Stimulated activated CD4-positive, alpha-beta T cell treated with anti-CD3 and anti-CD28 coated beads, Interleukin-1b, Interleukin-23, amount 100 ng/mL, for 1 hour (primary cell): Measurements from ENCODE around the gene FAM229A.

Experiments used
- DNase-seq, 2 donors: peaks; one replicate each; pipeline ENCODE4 v3.0.0-alpha.2; 2020; ENCODE audit warnings: low read depth in 2 of 2

Gene FAM229A

DNA sequence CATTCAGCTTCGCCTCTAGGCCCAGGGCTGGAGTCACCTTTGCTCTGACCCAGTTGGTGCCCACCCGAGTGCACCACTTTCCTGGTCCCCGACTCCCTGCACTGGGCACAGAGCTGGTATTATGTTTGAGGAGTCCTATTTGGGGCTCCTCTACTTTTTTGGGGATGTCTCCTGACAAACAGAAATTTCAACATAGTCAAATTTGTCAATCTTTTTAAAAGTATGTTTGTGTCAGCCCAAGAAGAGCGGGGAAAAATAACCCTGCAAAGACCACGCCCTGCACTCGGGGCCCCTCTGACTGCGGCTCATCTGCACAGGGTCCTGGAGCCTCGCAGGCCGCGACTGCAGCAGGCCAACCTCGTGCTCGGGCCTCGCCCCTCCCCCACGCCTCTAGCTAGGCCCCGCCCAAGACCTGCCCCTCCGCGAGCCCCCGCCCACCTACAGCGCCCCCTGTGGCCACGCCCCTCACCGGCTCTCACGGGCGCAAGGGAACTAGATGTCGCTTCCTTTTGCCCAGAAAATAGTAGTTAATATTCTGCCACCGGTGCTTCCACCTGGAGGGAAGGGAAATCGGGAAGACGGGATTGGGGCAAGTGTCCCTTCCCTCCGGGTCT is 11.4 kb downstream of the FAM229A start:
- DNase-seq: peak; percentile 44 to 72

DNA sequence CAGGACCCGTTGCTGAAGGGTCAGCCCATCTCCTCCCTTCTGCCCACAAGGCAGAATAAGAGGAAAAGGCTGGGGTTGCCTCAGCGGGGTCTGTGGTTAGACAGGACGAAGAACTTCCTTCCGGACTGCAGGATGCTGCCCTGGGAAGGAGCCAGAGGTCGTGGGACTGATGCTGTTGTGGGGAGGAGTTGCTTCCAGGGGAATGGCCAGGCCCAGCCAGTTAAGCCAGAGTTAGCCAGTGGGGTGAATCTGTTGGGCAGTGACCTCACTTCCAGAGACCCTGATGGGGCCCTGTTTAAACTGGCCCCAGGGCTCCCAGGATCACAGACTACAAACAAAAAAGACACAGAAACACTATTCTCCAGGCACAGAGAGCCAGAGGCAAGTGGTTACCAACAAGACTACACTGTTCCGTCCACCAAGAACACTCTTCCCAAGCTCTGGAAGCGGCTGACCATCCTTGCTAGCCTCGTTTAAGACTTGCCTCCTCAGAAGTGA is 13.0 kb downstream of the FAM229A start:
- no peak for DNase-seq

DNA sequence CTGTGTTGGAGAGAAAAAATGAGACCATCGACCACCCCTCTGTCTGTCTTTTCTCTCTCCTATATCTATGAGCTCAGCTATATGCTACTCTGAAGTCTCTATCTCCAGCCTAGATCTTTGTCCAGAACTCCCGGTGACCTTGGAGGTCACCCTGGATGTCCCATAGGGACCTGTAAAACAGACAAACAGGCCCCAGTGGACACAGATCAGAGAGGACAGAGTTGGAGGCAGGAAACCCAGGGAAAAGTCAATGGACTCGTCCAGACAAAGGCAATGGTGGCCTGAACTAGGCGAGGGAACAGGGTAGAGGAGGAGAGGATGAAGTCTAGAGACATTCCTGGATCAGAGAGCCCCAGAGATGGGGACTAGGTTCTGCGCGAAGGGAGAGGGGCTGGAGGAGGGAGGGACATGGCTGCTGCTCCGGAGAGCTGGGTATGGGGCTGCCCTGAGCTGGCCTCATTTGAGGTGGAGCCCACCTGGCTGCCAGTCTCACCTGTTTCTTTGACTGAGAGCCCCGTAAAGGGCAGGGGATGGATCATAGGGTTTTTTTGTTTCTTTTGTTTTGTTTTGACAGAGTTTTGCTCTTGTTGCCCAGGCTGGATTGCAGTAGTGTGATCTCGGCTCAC is 15.6 kb downstream of the FAM229A start:
- DNase-seq: no peak

DNA sequence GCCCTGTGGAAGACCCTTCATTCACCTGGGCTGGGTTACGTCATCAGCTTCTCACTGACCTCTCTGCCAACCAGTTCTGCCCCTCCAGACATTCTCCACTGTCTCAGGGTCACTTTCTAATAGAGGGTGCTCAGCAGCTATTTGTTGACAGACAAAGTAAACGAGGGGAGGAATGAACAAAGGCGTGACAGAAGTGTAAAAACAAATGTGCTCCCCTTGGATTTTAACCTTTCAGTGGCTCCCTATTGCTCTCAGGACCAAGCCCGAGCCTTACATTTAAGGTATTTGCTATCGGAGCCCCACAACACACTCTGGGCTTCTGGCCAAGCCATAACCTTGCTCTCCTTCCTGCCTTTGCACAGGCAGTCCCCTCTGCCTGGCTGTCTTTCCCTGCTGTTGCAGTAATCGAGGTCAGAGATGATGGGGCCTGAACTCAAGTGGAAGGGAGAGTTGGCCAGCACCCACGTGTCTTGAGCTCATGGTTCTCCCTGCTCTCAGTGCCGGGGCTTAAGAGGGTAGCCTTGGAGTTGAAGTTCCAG is 16.9 kb downstream of the FAM229A start:
- DNase-seq: no peak

DNA sequence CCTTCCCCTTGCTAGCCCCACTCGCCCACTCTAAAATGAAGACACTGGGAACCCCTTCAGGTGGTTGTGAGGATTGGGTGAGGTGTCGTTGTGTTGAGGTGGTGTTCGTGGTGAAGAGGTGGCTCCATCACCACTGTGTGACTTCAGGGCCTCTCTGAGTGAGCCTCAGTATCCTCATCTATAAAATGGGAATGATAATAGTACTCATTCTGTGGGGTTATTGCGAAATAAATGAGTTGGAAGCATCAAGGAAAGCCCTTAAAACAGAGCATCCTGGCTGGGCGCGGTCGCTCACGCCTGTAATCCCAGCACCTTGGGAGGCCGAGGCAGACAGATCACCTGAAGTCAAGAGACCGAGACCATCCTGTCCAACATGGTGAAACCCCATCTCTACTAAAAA is 19.6 kb downstream of the FAM229A start:
- DNase-seq: no peak

DNA sequence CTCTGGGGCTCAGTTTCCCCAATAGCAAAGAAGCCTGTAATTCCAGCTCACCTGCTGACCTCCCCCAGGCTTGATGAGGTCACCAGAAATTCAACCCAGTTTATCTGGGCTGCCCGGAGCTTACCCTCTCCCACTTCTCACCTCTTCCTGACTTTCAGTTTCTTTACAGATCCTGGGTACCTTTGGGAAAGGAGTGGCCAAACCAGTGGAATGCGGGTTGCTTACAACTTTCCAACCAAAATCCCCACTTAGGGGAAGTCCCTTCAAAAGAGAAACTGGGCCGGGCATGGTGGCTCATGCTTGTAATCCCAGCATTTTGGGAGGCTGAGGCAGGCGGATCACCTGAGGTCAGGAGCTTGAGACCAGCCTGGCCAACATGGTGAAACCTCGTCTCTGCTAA is 20.3 kb downstream of the FAM229A start:
- DNase-seq: no peak

DNA sequence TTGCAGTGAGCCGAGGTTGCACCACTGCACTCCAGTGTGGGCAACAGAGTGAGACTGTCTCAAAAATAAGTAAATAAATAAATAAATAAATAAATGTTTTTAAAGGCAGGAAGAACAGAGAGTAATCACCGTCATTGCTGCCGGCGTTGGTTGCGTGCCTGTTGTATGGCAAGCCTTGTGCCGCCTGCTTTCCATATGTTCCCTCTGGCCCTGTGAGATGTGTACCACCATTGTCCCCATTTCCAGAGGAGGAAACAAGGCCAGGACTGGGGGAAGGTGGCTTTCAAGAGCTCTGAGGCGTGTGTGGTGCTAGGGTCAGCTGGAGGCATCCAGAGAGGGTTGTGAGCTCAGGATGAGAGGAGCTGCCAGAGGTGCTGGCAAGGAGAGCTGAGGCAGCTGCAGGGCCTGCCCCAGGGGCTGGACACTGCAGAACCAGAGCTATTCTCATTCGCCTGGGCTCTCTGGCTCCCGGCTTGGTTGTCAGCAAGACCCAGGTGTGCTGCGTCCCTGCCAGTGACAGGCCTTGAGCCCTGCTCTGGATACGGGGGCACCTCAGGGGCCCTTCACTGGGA is 21.0 kb downstream of the FAM229A start:
- no peak for DNase-seq

DNA sequence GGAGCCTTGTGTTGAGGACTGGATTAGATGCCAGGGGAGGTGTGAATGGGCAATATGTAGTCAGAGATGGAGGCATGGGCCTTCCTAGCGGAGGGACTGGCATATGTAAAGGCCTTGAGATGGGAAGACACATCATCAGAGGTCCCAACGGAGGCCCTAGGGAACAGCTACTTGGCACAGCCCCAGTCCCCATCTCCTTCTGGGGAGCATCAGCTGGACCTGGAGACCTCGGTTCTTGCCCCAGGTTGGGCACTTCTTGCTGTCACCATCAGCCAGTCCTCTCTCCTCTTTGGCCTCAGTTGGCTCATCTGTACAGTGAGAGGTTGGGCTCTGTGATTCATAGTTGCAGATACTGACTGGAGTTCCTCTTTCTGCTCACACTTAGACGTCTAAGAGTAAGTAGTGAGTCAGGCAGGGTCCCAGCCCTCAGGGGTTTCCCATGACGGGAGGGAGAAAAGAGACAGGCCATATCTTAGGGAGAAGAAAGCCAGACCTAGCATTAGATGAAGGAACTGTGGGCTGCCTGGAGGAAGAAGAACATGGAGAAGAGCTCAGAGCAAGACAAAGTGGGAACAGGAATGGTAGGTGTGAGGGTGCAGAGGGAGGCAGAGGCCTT is 22.8 kb downstream of the FAM229A start:
- DNase-seq: no peak

DNA sequence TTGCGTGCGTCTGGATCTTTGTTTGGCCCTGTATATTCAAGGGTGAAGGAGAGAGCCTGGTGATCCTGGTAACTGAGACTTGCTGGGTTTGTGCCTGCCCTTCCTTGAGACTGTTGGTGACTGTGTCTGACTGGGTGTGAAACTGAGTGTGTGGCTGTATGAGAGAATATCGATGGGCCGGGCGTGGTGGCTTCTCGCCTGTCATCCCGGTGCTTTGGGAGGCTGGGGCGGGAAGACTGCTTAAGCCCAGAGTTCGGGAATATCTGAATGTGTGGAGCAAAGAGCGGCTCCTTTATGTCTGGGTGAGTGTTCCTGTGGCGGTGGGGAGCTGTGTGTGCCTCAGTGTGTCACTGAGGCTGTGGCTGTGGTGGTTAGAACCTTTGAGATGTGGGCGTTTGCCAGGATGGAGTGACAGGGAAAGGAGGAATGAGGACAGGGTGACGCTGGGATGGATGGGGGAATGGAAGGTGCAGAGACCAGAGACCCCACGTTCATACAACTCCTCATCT is 23.6 kb downstream of the FAM229A start:
- no peak for DNase-seq

DNA sequence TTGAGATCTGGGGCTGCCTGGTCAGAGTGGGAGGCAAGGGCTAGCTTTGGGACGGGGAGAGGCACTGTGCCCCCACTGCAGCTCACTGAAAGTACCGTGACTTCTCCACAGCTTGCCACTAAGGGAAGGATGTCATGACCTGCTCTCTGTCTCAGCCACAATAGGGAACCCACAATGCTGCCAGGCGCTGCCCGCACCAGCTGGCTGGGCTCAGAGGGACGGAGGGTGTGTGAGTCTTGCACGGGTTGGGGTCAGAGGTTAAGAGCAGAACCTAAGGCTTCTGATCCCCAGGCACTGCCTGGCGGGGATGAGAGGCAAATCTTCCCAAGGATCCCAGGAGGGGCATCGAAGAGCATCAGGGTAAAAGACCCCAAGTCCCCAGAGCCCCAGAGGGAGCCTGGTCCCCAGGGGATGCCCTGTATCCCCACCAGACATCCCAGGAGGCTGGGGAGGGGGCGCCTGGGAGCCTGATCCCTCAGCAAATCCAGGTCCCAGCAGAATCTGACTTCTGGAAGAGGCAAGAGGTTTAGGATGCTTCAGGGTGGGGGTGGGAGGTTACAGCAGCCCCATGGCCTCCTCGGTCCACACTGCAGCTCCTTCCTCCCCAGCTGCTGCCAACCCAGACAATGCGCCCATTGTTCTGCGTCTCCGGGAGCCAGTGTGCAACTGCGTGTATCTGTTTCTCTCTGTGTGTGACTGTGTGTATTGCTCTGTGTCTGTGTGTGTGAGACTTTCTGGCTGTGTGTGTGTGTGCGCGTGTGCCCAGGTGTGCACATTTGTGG is 24.2 kb downstream of the FAM229A start:
- no peak for DNase-seq

DNA sequence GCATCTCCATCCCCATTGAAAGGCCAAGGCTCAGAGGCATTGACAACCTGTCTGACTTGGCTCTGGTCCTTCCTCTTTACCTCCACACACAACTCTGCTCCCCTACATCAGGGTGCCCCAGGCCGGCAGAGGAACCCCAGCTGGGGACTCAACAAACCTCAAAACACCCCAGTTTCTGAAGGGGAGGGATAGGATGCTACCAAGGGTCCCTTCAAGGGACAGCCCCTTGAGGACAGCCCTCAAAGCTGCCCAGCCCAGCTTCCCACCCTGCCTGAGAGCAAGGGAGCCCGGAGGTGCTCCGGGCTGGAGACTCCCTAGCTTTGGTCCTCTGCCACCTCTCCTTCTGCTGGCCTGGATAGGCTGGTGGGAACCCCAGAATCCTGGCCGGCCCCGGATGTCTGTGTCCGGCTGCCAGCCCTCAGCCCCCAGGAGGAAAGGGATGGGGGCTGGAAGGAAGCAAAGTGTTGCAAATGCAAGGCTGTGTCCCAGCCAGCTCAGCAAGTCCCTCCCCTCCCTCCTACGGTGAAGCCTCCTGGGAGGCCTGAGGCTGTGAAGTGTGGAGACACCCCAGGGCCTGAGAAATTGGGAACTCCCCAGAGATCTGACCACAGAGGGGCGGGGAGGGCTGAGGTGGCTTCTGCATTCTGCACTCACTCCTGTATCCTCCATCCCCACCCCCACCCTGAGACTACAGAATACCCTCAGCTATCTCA is 25.2 kb downstream of the FAM229A start:
- no peak for DNase-seq

DNA sequence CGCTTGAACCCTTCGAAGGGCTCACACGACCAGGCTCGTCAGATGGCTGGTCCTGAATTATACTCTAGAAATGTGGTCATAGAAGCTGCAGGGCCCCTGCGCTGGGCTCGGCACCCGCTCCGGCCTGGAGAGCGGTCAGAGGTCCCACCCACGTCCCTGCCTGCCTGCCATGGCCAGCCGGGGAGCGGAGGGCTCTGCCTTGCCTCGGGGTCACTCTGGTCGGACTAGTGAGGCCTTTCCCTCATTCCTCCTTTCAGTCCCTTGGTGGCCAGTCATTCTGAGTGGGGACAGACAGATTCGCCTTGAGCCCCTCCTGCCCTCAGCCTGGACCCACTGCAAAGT is 25.7 kb downstream of the FAM229A start:
- no peak for DNase-seq

DNA sequence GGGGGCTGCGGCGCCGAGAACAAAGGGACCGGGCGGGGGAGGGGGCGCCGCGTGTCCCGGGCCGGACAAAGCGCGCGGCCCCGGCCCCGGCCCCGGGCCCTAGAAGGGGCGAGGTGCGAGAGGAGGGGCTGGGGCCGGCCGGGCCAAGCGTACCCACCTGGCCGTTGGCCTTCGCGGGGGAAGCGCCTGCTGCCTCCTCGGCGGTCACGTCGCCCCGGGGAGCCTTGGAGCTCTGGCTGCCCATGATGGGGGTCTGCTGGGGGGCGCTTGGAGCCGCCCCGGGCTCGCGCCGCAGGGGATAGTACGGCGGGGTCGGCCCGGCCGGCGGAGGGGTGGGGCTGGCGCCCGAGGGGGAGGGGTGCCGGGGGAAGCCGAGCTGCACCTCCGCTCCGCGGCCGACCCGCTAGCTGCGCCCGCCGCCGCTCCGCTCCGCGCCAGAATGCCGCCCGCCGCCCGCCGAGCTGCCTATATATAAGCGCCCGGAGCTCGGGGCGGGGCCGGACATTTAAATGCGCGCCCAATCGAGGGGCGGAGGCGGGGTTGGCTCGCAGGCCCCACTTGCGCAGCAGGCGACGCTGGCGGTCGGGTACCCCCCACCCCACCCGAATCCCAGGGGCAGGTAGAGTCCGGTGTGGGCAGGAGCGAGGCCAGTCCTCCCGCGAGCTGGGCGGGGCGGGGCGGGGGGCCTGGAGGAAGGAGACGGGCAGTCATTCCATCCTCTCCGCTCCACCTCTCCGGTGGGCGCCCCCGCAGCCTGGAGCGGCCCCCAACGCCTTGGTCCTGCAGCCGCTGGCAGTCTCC is 26.3 kb downstream of the FAM229A start, which contains the start of gene MARCKSL1:
Gene MARCKSL1, minus strand, starts transcription at position 444 of the 801 bp plus-strand sequence. Its CDS starts 200 bp downstream, at position 244.
- DNase-seq: peak; percentile 73 to 78

DNA sequence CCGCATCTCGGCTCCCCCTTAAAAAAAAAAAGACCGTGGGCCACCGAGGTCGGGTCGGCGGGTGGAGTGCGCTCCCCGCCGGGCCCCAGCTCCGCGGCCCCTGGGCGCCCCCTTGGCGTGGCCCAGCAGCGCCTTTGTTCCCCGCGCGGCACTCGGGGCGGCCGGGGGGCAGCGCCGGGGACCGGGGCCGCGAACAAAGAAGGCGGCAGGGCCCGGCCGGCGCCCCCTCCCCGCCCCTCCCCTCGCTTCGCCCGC is 26.8 kb downstream of the FAM229A start:
- DNase-seq: no peak

DNA sequence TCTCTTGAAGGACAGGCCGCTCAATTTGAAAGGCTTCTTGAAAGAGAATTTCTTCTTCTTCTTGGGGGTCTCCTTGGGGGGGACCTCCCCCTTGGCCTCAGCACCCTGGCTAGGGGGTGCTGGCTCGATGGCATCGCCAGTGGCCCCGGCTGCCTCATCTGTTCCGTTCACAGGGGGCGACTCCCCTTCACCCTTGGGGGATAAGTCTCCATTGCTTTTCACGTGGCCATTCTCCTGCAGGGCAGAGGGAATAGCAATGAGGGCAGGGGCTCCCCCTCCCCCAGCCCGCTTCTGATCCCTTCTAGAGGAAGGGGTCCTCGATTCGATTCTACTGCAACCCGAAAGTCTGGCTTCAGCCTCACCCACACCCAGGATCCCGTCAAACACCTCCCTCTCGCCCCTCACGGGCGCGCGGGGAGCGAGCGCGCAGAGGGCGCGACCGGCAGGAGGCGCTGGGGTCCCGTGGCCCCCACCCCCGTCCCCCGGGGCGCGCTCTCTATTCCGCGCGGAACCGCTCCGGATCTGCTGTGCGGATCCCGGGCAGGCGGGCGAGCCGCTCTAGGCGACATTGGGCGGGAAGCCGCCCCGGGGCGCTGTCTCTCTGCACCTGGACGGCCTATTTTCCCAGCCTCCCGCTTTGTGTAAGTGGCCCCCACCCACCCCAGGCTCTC is 27.3 kb downstream of the FAM229A start:
- peak in 1 of 2 donors; percentile 48 for DNase-seq

DNA sequence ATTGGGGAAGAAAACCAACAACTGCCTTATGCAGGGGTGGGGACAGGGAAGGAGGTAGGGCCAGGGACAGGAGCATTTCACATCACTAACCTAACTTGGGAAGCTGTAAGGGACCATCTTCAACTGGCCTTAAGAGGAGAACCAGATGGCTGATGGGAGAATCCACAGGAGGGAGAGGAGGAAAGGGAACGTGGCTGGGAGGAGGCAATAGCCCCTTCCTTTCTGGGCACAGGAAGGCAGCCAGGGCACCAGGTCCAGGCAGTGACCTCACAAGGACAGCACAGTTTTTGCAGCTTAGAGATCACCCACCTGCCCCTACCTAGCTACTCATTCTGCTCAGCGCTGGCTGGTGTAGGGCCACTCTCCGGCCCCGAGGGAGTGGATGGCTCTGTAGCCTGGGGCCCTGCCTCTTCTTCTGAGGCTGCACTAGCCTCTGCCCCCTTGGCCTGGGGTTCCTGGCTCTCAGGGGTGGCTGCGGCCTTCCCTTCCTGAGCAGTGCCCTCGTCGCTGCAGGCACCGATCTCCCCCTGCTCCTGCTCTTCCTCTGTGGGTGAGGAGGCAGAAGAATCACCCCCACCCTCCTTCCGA is 27.9 kb downstream of the FAM229A start:
- DNase-seq: no peak

DNA sequence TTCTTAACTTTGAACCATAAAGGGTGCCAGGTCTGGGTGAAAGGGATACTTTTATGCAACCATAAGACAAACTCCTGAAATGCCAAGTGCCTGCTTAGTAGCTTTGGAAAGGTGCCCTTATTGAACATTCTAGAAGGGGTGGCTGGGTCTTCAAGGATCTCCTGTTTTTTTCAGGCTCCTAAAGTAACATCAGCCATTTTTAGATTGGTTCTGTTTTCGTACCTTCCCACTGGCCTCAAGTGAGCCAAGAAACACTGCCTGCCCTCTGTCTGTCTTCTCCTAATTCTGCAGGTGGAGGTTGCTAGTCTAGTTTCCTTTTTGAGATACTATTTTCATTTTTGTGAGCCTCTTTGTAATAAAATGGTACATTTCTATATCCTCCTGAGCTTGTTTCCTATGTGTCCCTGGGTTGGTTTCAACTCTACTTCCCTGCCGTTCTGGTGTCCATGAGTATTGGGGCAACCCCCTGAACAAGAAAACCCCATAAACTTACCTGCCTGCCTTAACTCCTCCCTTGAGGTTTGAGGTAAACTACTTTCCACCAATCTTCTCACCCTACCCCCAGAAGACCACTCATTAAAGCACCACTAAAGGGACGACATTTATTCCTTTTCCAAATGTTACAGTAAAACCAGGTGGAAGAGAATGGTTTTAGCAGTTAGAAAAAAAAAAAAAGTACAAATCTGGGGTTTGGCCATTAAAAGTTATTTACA is 28.9 kb downstream of the FAM229A start:
- DNase-seq: no peak

DNA sequence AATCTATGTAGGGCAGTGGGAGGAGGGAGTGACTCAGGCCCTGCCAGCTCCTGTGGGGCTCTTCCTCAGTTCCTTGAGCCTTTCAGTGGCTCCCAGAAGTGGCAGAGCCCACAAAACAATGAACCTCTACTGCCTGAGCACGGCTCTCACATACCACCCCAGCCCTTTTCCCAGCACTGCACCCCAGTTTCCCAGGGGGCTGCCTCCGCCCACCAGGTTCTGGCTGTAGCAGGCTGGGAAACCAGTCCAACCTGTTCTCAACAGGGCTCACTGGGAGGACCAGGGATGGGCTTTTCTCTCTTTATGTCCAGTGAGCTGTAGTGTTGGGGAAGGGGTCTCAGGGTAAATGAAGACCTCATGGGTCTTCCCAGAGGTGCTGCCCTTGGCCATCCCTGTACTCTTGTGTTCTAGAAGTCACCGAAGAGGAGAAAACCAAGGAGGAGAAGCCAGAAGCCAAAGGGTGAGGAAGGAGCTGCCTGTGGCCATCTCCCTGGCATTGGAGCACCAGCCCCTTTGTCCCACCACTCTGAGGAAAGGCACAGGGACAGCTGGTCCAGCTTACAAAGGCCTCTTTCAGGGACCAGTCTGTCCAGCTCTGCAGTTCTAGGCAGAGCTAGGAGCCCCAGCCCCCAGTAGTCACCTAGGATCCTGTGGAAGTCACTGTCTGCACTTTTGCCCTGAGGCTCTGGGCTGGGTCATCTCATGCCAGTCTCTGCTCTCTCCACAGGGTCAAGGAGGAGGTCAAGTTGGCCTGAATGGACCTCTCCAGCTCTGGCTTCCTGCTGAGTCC is 29.8 kb downstream of the FAM229A start:
- DNase-seq: no peak
